Endothelial cell of umbilical vein (primary cell): Measurements from ENCODE around the gene ANKRD34C. TPM values are rescaled to one million over a fixed set of nuclear protein-coding genes. Genes with fewer than 3 reads are reported as not detected.

ENCODE experiments used
- BruUV-seq: library from RNA; stranded (reverse); fragments of 400-500 nt; replicated peaks from 2 replicates; lab custom pipeline; 2021; lab: Mats Ljungman, UMichigan
- CTCF ChIA-PET: fragments of 300-600, 350-600 bp; sonication (Branson Sonifier 250); formaldehyde crosslinking; loops from one replicate; lab custom pipeline; 2021; ENCODE audit warnings: antibody characterized with exemption, inconsistent platforms; lab: Charles Lee
- POLR2A ChIA-PET: fragments of 300-600, 350-600 bp; sonication (Branson Sonifier 250); formaldehyde crosslinking; loops from one replicate; lab custom pipeline; 2021; ENCODE audit warnings: antibody characterized with exemption, inconsistent platforms; lab: Charles Lee
- DNase-seq: peaks from one replicate; pipeline ENCODE4 v3.0.0-alpha.2; 2011; ENCODE audit warnings: low read depth, low spot score
- FAIRE-seq: peaks from 2 replicates; lab custom pipeline; 2011; peaks lifted over from hg19 to GRCh38; lab: Jason Lieb, UNC
- H2AFZ ChIP-seq: 2 replicates; pipeline ENCODE4 v1.6.0; 2012; ENCODE audit warnings: low read depth, low read length, control low read depth, inconsistent platforms
- H3K27ac ChIP-seq: 2 replicates; pipeline ENCODE4 v1.5.1; 2011; ENCODE audit warnings: low read depth, mild to moderate bottlenecking, control low read depth, low read length, moderate library complexity; ENCODE audit not compliant: insufficient read depth
- H3K27me3 ChIP-seq, 2 experiments: 2 replicates each; pipeline versions ENCODE4 v1.6.0 to v1.6.1; 2011; ENCODE audit warnings: low read length in 2 of 2, mixed read lengths in 1 of 2; ENCODE audit not compliant: control insufficient read depth in 2 of 2, insufficient read depth in 2 of 2
- H3K36me3 ChIP-seq, 2 experiments: 2 replicates in 1 of 2; 3 replicates in 1 of 2; pipeline ENCODE4 v1.5.1; 2011; ENCODE audit warnings: low read length in 2 of 2, mild to moderate bottlenecking in 1 of 2, moderate library complexity in 1 of 2; ENCODE audit not compliant: control insufficient read depth in 2 of 2, insufficient read depth in 2 of 2; ENCODE audit errors: extremely low read depth in 1 of 2
- H3K4me1 ChIP-seq: 3 replicates; pipeline ENCODE4 v1.5.1; 2011; ENCODE audit warnings: mild to moderate bottlenecking, low read length; ENCODE audit not compliant: control insufficient read depth, insufficient read depth; ENCODE audit errors: extremely low read depth
- H3K4me2 ChIP-seq: 2 replicates; pipeline ENCODE4 v1.6.1; 2011; ENCODE audit warnings: low read length, control low read depth, mixed read lengths; ENCODE audit not compliant: insufficient read depth
- H3K4me3 ChIP-seq, 3 experiments: fragments of 200-600 bp in 1 of 3; sonication (generic), shearing (Covaris generic) in 1 of 3; replicated peaks in 1 of 3; 2 replicates each; pipeline ENCODE4 v1.5.1; 2011 to 2016; ENCODE audit warnings: control low read depth in 3 of 3, low read length in 3 of 3, mild to moderate bottlenecking in 2 of 3, inconsistent platforms in 1 of 3, low read depth in 1 of 3, moderate library complexity in 1 of 3; ENCODE audit not compliant: insufficient read depth in 1 of 3
- H3K79me2 ChIP-seq: 2 replicates; pipeline ENCODE4 v1.6.0; 2012; ENCODE audit warnings: low read length, inconsistent platforms; ENCODE audit not compliant: control insufficient read depth, insufficient read depth
- H3K9ac ChIP-seq: replicated peaks from 2 replicates; pipeline ENCODE3; 2011; ENCODE audit warnings: low read length, control low read depth; ENCODE audit not compliant: insufficient read depth; ENCODE audit errors: extremely low read depth
- H3K9me1 ChIP-seq: replicated peaks from 3 replicates; pipeline ENCODE4 v1.6.0; 2011; ENCODE audit warnings: mild to moderate bottlenecking, low read length; ENCODE audit not compliant: control insufficient read depth, insufficient read depth; ENCODE audit errors: extremely low read depth
- H3K9me3 ChIP-seq: replicated peaks from 2 replicates; pipeline ENCODE4 v1.5.1; 2012; ENCODE audit warnings: low read length, inconsistent platforms; ENCODE audit not compliant: control insufficient read depth, insufficient read depth
- H4K20me1 ChIP-seq: replicated peaks from 2 replicates; pipeline ENCODE3; 2011; ENCODE audit warnings: mild to moderate bottlenecking, low read length; ENCODE audit not compliant: control insufficient read depth, insufficient read depth; ENCODE audit errors: extremely low read depth
- FOS ChIP-seq: IDR thresholded peaks from 2 replicates; pipeline ENCODE4 v1.6.1; 2011; ENCODE audit warnings: mild to moderate bottlenecking, low read length, moderate library complexity, borderline replicate concordance; ENCODE audit not compliant: insufficient read depth
- GATA2 ChIP-seq: IDR thresholded peaks from 2 replicates; pipeline ENCODE4 v1.7.0; 2011; ENCODE audit warnings: low read depth, mild to moderate bottlenecking, moderate library complexity, mixed read lengths, low read length; ENCODE audit not compliant: insufficient read length, insufficient read depth
- MYC ChIP-seq: IDR thresholded peaks from one replicate; pipeline ENCODE4 v1.6.1; 2011; ENCODE audit warnings: mild to moderate bottlenecking, low read depth, low read length
- POLR2A ChIP-seq: IDR thresholded peaks from 2 replicates; pipeline ENCODE4 v1.6.1; 2012; ENCODE audit warnings: low read depth, mild to moderate bottlenecking, control low read depth, low read length
- POLR2AphosphoS5 ChIP-seq: IDR thresholded peaks from 2 replicates; pipeline ENCODE4 v1.6.1; 2012; ENCODE audit warnings: low read depth, mild to moderate bottlenecking, control low read depth, low read length, moderate library complexity; ENCODE audit not compliant: insufficient read depth
- dilution Hi-C: fragments of 300-500 bp; cut with MboI; formaldehyde crosslinking; loops from one replicate; pipeline ENCODE4 v1.15.0; 2019; ENCODE audit warnings: low sequenced_read_pairs; ENCODE audit not compliant: extremely low pct_ligation_motif_present
- intact Hi-C: fragments of 100-400 bp; cut with micrococcal nuclease; formaldehyde crosslinking; loops from one replicate; pipeline ENCODE4 v1.10.0; 2022
- polyA plus RNA-seq, 4 experiments: library from polyadenylated mRNA; depleted of rRNA in 3 of 4; stranded (reverse) in 3 of 4; unstranded in 1 of 4; fragments of >200 nt; gene quantifications; 2 replicates each; pipeline versions ENCODE4 v1.2.1 to v1.2.3, GENCODE V29; 2011 to 2012; ENCODE audit warnings: missing spikeins in 1 of 4
- total RNA-seq: library from RNA; stranded (reverse); gene quantifications from 2 replicates; pipeline ENCODE4 v1.2.3, GENCODE V29; 2021
- TF ChIP-seq, protein P1 (sequence below), 2 donors: IDR thresholded peaks; 1 replicate in 1 of 2; 2 replicates in 1 of 2; pipeline ENCODE4 v1.5.1; 2011; ENCODE audit warnings: low read length in 2 of 2, mild to moderate bottlenecking in 2 of 2, moderate library complexity in 2 of 2, control low read depth in 1 of 2, inconsistent platforms in 1 of 2, low read depth in 1 of 2; ENCODE audit not compliant: insufficient read depth in 1 of 2; ENCODE audit errors: extremely low read depth in 1 of 2
- TF ChIP-seq, protein P2 (sequence below): IDR thresholded peaks from 2 replicates; pipeline ENCODE4 v1.6.1; 2011; ENCODE audit not compliant: insufficient read depth, insufficient read length

ANKRD34C gene
- total and polyA plus RNA-seq, 2 donors (not counting 3 experiments of a cell fraction or from before 2014, with no cell fraction given), result not detected

DNA sequence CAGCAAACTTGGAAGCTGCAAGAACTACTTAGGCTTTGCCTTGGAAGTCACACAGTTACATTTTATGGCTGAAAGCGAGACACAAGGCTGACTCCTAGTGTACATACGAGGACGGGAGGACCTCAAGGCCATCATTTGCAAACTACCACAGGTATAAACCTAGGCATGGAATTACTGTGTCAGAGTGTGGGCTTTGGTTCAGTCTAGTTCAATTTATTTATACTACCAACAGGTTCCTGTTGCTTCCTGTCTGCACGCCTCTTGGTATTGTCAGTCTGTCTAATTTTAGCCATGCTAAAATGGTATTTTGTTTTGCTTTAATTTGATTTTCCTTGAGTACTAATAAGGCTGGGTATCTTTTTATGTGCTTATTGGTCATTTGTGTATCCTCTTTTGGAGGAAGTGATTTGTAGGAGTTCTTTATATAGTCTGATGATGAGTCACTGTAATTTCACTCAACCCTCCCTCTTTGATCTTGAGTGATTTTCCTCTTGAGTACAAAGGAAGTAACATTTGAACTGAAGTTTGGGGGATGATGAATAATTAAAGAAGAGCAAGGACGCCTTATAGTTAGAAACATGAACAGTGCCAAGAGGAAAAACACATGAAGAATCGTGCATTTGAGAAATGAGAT, 8.2 kb downstream of the ANKRD34C start:
- intact Hi-C loops, result no loop called here
- no TSS peak for BruUV-seq
- Histone ChIP-seq H3K27ac (no peak overlapping the region), H3K9me3 (no peaks in the 10 kb centered on the region), H3K4me3 (no peak overlapping the region), H3K9me1 (no peaks in the 10 kb centered on the region), H4K20me1 (no peaks in the 10 kb centered on the region), H3K9ac (no peak overlapping the region), H3K79me2 (no peaks in the 10 kb centered on the region), H3K36me3 (no peaks in the 10 kb centered on the region), H2AFZ (no peak overlapping the region), H3K4me2 (no peak overlapping the region), H3K27me3 (peaks cover 0 to 3% of the 10 kb centered on the region in 2 experiments), H3K4me1 (peaks cover 5% of the 10 kb centered on the region)
- ChIA-PET POLR2A (no interaction called here), CTCF (no interaction called here)
- DNase-seq, result no peak
- dilution Hi-C loops, result no loop called here
- TF ChIP-seq FOS, result peak; percentile 53
- TF ChIP-seq MYC, result no peak
- TF ChIP-seq, protein P1, sequence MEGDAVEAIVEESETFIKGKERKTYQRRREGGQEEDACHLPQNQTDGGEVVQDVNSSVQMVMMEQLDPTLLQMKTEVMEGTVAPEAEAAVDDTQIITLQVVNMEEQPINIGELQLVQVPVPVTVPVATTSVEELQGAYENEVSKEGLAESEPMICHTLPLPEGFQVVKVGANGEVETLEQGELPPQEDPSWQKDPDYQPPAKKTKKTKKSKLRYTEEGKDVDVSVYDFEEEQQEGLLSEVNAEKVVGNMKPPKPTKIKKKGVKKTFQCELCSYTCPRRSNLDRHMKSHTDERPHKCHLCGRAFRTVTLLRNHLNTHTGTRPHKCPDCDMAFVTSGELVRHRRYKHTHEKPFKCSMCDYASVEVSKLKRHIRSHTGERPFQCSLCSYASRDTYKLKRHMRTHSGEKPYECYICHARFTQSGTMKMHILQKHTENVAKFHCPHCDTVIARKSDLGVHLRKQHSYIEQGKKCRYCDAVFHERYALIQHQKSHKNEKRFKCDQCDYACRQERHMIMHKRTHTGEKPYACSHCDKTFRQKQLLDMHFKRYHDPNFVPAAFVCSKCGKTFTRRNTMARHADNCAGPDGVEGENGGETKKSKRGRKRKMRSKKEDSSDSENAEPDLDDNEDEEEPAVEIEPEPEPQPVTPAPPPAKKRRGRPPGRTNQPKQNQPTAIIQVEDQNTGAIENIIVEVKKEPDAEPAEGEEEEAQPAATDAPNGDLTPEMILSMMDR (IDR thresholded peaks at IDR 0.05; ENCODE audit: extremely low read depth in 1 of 2, insufficient read depth in 1 of 2, low read depth in 1 of 2, low read length in 2 of 2), result no peak
- TF ChIP-seq POLR2AphosphoS5, result no peak
- no peak for FAIRE-seq

DNA sequence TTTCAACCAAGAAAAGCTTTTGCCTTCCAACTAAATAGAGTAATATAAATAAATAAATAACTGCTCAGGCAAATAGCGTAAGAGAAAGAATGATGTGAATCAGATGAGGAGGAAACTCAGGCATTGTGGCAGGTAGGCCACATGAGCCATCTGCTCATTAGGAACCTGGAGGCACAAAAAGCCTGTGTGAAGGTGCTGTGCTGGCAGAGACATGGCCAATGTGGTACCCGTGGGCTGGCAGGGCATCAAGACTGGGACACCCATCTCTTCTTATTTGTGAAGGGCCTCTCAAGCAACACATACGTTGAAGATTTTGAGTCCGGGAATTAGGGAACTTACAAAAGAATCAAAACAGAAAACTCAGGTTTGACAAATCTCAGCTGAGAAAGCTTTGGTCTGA, 9.5 kb downstream of the ANKRD34C start:
- Histone ChIP-seq H3K4me3 (no peak overlapping the region), H2AFZ (no peak overlapping the region), H3K79me2 (no peaks in the 10 kb centered on the region), H3K36me3 (no peaks in the 10 kb centered on the region), H3K9ac (no peak overlapping the region), H3K4me1 (peaks cover 5% of the 10 kb centered on the region), H3K9me3 (no peaks in the 10 kb centered on the region), H3K27me3 (peaks cover 0 to 3% of the 10 kb centered on the region in 2 experiments), H3K9me1 (no peaks in the 10 kb centered on the region), H4K20me1 (no peaks in the 10 kb centered on the region), H3K4me2 (no peak overlapping the region), H3K27ac (no peak overlapping the region)
- dilution Hi-C loops, result no loop called here
- FAIRE-seq, result no peak
- ChIA-PET CTCF (no interaction called here), POLR2A (no interaction called here)
- no TSS peak for BruUV-seq
- intact Hi-C loops, result no loop called here
- TF ChIP-seq POLR2A (no peak), GATA2 (no peak), MYC (no peak)
- TF ChIP-seq, protein P2, sequence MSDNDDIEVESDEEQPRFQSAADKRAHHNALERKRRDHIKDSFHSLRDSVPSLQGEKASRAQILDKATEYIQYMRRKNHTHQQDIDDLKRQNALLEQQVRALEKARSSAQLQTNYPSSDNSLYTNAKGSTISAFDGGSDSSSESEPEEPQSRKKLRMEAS, result no peak
- TF ChIP-seq, protein P1 (IDR thresholded peaks at IDR 0.05; ENCODE audit: extremely low read depth in 1 of 2, insufficient read depth in 1 of 2, low read depth in 1 of 2, low read length in 2 of 2), result no peak
- no peak for DNase-seq
